A673 (cell line): ENCODE data around the gene FOXO3.

Experiments used
- CTCF ChIP-seq: fragments of 300-800, 200-600 bp; sonication (generic); conservative IDR thresholded peaks from 2 replicates; pipeline ENCODE4 v1.5.1; 2017; ENCODE audit warnings: low read depth, mild to moderate bottlenecking, antibody characterized with exemption, low read length, moderate library complexity, mixed read lengths
- EZH2 ChIP-seq: fragments of 200-600 bp; sonication (generic); IDR thresholded peaks from 2 replicates; pipeline ENCODE4 v1.6.1; 2017; ENCODE audit warnings: borderline replicate concordance, low read depth, mild to moderate bottlenecking, mixed read lengths, antibody characterized with exemption, low read length; ENCODE audit not compliant: poor library complexity, severe bottlenecking

GRCh38 chr6:108706649-108707048 is 145.9 kb downstream of the FOXO3 start:
- TF ChIP-seq CTCF (no peak), EZH2 (no peak)
